Stimulated activated CD4-positive, alpha-beta T cell treated with anti-CD3 and anti-CD28 coated beads, Interleukin-15, amount 100 ng/mL, for 1 hour (primary cell): ENCODE data around the gene PIGU.
"Not testable (repeated sequence)": the region's sequence is repeated elsewhere in the genome, so short reads cannot be mapped to it uniquely, and the experiment has no call there.

Experiments used
- DNase-seq, 2 donors: peaks; one replicate each; pipeline ENCODE4 v3.0.0-alpha.2; 2020; ENCODE audit warnings: low read depth in 1 of 2, low spot score in 1 of 2

The PIGU gene

DNA sequence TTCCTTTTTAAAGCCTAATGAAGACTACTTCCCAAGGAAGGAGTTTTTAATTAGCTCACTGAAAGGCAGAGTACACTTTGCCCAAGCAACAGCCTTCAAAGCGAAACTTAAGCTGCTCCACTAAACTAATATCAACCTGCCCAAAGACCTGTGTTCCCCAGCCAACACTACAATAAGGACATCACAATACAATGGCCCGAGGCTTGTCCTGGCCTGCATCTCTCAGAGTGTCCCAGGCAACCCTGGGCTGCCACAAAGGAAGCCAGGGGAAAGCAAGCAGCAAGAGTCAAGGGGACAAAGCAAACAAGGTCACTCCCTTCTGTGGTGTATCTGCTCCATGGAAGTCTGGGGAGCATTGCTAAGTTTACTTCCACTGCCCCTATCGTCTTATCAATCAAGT lies 52.3 kb downstream of the PIGU start:
- DNase-seq = no peak

- no peak for DNase-seq
Observed at GRCh38 chr20:34622821-34623451, 54.0 kb downstream of the PIGU start.

GRCh38 chr20:34621383-34622367 lies 55.2 kb downstream of the PIGU start:
- DNase-seq = no peak

DNA sequence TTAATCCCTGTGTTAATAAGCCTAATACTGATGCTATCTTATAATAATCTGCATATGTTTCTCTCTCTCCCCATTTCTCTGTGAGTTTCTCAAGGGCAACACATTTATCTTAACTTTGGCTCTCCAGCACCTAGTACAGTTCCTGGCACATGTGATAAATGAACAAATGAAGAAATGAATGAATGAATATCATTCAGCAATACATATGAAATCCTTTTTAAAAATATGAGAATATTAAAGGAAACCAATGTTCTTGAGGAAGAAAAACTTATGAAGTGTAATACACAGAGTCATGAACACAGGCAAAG lies 55.9 kb downstream of the PIGU start:
- DNase-seq = no peak

DNA sequence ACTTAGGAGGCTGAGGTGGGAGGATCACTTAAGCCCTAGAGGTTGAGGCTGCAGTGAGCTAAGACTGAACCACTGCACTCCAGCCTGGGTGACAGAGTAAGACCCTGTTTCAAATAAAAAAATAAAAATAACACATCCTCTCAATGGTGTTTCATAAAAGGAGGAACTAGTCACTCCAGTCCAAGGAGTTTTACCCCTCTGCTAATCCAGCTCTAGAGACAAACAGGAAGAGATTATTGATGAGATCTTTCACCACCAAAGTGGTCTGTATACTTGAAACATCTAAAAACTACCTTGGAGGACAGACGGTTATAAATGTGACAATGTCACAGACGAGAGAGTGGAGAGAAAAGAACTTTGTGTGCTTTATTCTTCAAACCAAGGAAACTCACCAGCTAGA lies 58.2 kb downstream of the PIGU start:
- DNase-seq = no peak

- DNase-seq = not testable (repeated sequence)
Observed at GRCh38 chr20:34616913-34617312, 60.0 kb downstream of the PIGU start.

DNA sequence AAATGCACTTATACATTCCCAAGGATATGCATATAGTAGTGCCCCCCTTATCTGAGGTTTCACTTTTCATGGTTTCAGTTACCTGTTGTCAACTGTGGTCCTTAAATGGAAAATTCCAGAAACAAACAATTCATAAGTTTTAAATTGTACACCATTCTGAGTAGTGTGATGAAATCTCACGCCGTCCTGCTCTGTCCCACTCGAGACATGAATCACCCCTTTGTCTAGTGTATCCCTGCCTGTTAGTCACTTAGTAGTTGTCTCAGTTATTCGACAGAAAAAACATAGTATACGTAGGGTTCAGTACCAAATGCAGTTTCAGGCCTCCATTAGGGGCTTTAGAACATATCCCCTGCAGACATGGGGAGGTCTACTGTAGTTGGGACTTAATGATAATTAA lies 61.4 kb downstream of the PIGU start:
- DNase-seq = no peak

- not testable (repeated sequence) for DNase-seq
Observed at GRCh38 chr20:34611976-34612375, 64.9 kb downstream of the PIGU start.

DNA sequence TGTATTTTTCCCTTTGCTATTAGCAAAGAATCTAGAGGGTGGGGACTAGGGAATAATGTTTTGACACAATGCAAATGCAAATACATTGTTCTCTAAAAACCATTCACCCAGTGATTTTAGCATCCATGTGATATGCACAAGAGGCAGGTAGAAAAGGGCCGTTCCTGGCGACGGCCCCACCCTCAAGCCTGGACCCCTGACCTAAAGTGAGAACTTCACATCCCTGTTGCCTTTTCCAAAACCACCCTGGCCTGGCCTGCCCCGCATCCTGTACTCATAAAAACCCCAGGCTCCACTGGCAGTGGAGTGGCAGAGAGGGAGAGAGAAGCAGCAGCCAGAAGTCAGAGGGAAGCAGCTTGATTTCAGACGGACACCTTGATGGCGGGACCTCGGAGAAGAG lies 69.8 kb downstream of the PIGU start:
- DNase-seq = no peak

GRCh38 chr20:34604980-34605788 lies 71.7 kb downstream of the PIGU start:
- DNase-seq = no peak

- DNase-seq = no peak
Observed at GRCh38 chr20:34600892-34601653, 75.8 kb downstream of the PIGU start.

DNA sequence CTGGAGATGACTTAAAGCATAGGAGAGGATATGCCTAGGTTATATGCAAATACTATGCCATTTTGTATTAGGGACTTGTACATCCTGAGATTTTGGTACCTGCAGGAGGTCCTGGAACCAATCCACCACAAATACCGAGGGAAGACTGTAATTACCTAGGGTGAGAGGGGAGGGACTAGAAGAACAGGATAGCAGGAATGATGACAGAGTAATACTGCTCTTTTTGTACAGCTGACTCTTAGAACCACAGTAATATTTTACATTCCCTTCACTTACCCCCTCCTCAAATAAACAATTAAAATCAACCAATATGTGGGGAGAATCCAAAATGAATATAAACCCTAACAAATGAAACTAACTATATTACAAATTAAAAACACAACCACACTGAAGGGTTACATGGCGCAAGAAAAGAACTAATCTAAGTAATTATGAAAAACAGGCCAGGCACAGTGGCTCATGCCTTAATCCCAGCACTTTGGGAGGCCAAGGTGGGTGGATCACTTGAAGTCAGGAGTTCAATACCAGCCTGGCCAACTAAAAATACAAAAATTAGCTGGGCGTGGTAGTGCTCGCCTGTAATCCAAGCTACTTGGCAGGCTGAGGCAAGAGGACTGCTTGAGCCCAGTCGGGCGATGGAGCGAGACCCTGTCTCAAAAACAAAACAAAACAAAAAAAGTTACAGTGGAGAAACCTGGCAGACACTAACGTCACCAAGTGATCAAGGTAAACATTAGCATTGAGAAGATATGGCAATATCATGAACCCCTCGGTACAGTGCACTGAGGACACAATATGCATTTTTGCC lies 81.3 kb downstream of the PIGU start:
- DNase-seq = no peak

GRCh38 chr20:34586488-34587163 lies 90.3 kb downstream of the PIGU start:
- no peak for DNase-seq

- no peak for DNase-seq
Observed at GRCh38 chr20:34585019-34585418, 91.9 kb downstream of the PIGU start.

DNA sequence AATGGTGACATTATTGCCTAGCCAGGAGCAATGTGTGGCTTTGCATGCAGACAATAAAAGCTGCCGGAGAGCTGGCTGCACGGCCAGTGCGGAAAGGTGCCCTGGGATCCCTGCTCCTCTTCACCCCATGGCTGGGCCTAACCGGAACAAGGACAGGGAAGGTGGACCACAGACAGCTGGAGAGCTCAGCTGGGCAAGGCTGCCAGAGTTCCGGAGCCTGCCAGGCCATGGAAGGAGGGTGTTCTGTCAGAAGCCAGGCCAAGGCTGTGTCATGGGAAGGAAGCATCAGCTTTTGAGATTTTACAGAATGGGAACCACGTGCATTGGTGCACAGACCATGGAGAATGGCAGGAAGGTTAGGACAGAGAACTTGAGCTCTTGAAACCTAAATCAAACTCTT lies 93.3 kb downstream of the PIGU start:
- no peak for DNase-seq

- no peak for DNase-seq
Observed at GRCh38 chr20:34582911-34583310, 94.0 kb downstream of the PIGU start.

GRCh38 chr20:34582221-34582620 lies 94.7 kb downstream of the PIGU start:
- DNase-seq = no peak

DNA sequence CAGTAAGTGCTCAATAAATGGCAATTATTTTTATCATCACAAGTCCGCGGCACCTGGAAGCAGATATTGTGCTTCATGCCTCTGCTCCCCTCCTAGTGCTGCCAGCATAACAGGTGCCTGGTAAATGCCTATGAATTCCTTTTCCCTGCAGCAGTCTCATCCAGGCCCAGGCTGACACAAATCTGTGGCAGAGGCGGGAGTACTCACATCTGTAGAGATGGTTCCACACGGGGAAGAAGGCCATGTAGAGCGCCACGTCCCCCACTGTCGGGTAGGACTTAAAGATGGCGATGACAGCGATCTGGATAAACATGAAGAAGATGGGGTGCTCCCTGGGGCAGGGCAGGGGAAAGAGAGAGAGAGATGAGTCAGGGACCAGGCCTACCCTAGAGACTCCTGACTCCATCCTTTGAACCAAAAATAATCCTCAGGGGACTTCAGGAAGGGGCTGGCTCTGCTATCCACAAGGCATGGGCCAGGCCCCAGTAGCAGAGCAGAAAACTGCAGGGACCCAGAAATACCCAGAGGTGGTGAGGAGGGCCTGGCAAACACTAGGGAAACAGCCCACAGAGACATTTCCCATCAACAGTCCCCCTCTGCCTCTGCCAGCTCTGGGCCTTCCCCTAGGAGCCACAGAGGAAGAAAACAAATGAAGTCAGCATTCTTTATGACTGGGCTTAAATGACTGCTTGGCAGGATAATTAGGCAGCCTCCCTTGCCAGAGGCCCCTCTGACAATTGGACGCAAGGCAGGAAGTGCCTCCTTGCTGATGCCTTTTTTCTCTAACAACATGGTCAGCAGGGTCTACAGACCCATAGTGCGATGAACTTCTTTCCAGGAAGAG lies 95.3 kb downstream of the PIGU start:
- DNase-seq = no peak
